ENCODE data around the gene FCRL1. TPM values are rescaled to one million over a fixed set of nuclear protein-coding genes. Genes with fewer than 3 reads are reported as not detected.

FCRL1 gene
- total RNA-seq, 2 donors from 2014 or later = not detected

DNA sequence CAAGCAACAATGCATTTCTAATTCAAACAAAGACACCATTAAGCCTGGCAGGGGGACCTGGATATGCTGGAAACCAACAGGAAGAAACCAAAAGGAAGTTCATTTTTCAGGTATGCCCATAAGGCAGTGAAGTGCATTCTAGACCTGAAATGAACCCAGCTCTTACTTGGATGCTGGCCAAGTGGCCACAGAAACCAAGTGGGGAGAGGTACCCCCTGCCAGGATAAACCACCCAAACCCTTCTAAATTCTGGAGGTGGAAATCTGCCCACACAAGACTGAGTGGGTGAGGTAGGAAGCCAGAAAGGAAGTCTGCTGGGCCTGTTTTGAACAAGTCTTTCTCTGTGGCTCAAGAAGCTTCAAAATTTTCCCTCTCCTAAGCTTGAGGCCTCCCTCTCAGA is 19.0 kb upstream of the FCRL1 start:
- Mint-ChIP-seq H3K27me3 (ENCODE audit: insufficient read depth) (no peaks in the 10 kb centered on the region), H3K27ac (no peak overlapping the region), H3K4me1 (no peaks in the 10 kb centered on the region), H3K36me3 (ENCODE audit: low read depth) (no peaks in the 10 kb centered on the region), H3K4me3 (no peak overlapping the region), H3K9me3 (no peaks in the 10 kb centered on the region)
- Histone ChIP-seq H3K9me3 (ENCODE audit: control insufficient read depth, low read length) (no peaks in the 10 kb centered on the region), H3K4me1 (ENCODE audit: control insufficient read depth, insufficient read depth, low read length) (no peaks in the 10 kb centered on the region), H3K27ac (ENCODE audit: low read depth, low read length) (no peak overlapping the region), H3K9ac (ENCODE audit: extremely low read depth, low read length, poor library complexity, severe bottlenecking) (no peak overlapping the region), H3K4me3 (ENCODE audit: low read length) (no peak overlapping the region), H3K36me3 (ENCODE audit: control insufficient read depth, insufficient read depth, low read length) (no peaks in the 10 kb centered on the region), H3K27me3 (ENCODE audit: control insufficient read depth, insufficient read depth, low read length, poor library complexity, severe bottlenecking) (no peaks in the 10 kb centered on the region)
- TF ChIP-seq, protein P1, sequence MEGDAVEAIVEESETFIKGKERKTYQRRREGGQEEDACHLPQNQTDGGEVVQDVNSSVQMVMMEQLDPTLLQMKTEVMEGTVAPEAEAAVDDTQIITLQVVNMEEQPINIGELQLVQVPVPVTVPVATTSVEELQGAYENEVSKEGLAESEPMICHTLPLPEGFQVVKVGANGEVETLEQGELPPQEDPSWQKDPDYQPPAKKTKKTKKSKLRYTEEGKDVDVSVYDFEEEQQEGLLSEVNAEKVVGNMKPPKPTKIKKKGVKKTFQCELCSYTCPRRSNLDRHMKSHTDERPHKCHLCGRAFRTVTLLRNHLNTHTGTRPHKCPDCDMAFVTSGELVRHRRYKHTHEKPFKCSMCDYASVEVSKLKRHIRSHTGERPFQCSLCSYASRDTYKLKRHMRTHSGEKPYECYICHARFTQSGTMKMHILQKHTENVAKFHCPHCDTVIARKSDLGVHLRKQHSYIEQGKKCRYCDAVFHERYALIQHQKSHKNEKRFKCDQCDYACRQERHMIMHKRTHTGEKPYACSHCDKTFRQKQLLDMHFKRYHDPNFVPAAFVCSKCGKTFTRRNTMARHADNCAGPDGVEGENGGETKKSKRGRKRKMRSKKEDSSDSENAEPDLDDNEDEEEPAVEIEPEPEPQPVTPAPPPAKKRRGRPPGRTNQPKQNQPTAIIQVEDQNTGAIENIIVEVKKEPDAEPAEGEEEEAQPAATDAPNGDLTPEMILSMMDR (conservative IDR thresholded peaks at IDR 0.05) = no peak
- DNase-seq = no peak

DNA sequence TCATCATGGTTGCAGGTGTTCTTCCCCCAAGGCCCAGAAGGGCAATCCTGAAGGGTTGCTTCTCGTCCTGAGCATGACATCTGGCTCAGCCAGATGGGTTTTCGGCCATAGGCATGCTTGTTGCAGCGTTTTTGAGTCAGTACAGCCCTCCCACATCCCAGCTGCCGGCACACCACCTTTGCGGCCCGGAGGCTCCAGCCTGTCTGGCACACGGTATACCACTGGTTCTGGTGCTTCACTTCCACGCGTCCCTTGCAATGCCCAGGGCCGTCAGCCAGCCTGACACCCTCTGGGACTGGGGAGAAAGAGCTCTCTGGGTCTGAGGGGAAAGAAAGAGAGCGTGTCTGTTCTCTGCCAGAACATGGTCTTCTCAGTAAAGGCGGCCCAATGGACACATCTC is 14.5 kb upstream of the FCRL1 start:
- no peaks in the 10 kb centered on the region for H3K36me3 ChIP-seq (ENCODE audit: control insufficient read depth, insufficient read depth, low read length)
- no peaks in the 10 kb centered on the region for H3K27me3 ChIP-seq (ENCODE audit: control insufficient read depth, insufficient read depth, low read length, poor library complexity, severe bottlenecking)
- H3K9me3 Mint-ChIP-seq = no peaks in the 10 kb centered on the region
- no peak overlapping the region for H3K4me3 Mint-ChIP-seq
- no peaks in the 10 kb centered on the region for H3K36me3 Mint-ChIP-seq (ENCODE audit: low read depth)
- no peak overlapping the region for H3K27ac ChIP-seq (ENCODE audit: low read depth, low read length)
- no peak overlapping the region for H3K4me3 ChIP-seq (ENCODE audit: low read length)
- H3K9me3 ChIP-seq (ENCODE audit: control insufficient read depth, low read length) = no peaks in the 10 kb centered on the region
- H3K27me3 Mint-ChIP-seq (ENCODE audit: insufficient read depth) = no peaks in the 10 kb centered on the region
- no peak overlapping the region for H3K9ac ChIP-seq (ENCODE audit: extremely low read depth, low read length, poor library complexity, severe bottlenecking)
- DNase-seq = no peak
- H3K27ac Mint-ChIP-seq = no peak overlapping the region
- no peaks in the 10 kb centered on the region for H3K4me1 ChIP-seq (ENCODE audit: control insufficient read depth, insufficient read depth, low read length)
- no peaks in the 10 kb centered on the region for H3K4me1 Mint-ChIP-seq
- TF ChIP-seq, protein P1 (conservative IDR thresholded peaks at IDR 0.05) = no peak
- whole genome bisulfite sequencing, 2 experiments (ENCODE audit: insufficient coverage in 1 of 2, insufficient read length in 1 of 2) = 80 to 87% methylated on average over 4 to 12 of the region's 12 CpGs

DNA sequence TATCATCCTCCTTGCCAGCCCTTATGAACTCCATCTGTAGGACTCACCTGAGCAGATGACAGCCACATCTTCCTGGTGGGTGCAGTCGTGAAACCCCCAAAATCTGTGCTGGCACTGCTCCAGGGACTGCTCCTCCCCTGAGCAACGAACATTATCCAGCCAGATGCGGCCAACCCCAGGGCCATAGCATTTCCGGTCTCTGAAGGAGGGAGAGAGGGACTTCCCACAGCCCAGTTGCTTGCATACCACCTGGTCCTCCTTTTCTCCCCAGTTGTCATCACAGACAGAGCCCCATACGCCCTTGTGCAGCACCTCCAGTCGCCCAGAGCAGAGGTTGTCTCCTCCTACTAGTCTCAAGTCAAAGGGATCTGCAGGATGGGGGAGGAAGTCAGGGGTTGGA is 13.2 kb upstream of the FCRL1 start:
- Histone ChIP-seq H3K36me3 (ENCODE audit: control insufficient read depth, insufficient read depth, low read length) (no peaks in the 10 kb centered on the region), H3K27ac (ENCODE audit: low read depth, low read length) (no peak overlapping the region), H3K27me3 (ENCODE audit: control insufficient read depth, insufficient read depth, low read length, poor library complexity, severe bottlenecking) (no peaks in the 10 kb centered on the region), H3K9me3 (ENCODE audit: control insufficient read depth, low read length) (no peaks in the 10 kb centered on the region), H3K9ac (ENCODE audit: extremely low read depth, low read length, poor library complexity, severe bottlenecking) (no peak overlapping the region), H3K4me3 (ENCODE audit: low read length) (no peak overlapping the region), H3K4me1 (ENCODE audit: control insufficient read depth, insufficient read depth, low read length) (no peaks in the 10 kb centered on the region)
- H3K4me3 Mint-ChIP-seq = no peak overlapping the region
- no peaks in the 10 kb centered on the region for H3K27me3 Mint-ChIP-seq (ENCODE audit: insufficient read depth)
- no peak overlapping the region for H3K27ac Mint-ChIP-seq
- 87 to 100% methylated on average over 2 to 6 of the region's 6 CpGs for WGBS, 2 experiments (ENCODE audit: insufficient coverage in 1 of 2, insufficient read length in 1 of 2)
- TF ChIP-seq, protein P1 (conservative IDR thresholded peaks at IDR 0.05) = no peak
- no peaks in the 10 kb centered on the region for H3K4me1 Mint-ChIP-seq
- no peaks in the 10 kb centered on the region for H3K36me3 Mint-ChIP-seq (ENCODE audit: low read depth)
- DNase-seq = no peak
- H3K9me3 Mint-ChIP-seq = no peaks in the 10 kb centered on the region

Measured in endodermal cell (in vitro differentiated cells).